IPS-18c (cell line): ENCODE measurements around the gene TSEN15.
A peak's percentile ranks its signal among the peaks of the same experiment; 100 is the strongest.
"Not testable (repeated sequence)": the region's sequence is repeated elsewhere in the genome, so short reads cannot be mapped to it uniquely, and the experiment has no call there.

Experiments
- H3K4me3 ChIP-seq: 2 replicates; pipeline ENCODE4 v1.7.0; 2013; ENCODE audit warnings: low read depth, mild to moderate bottlenecking, low read length, moderate library complexity; ENCODE audit not compliant: insufficient read depth
- H3K9me3 ChIP-seq: one replicate; pipeline ENCODE4 v1.6.1; 2013; ENCODE audit warnings: mild to moderate bottlenecking, low read length, moderate library complexity; ENCODE audit not compliant: control insufficient read depth, insufficient read depth

TSEN15 gene

GRCh38 chr1:184044603-184045376 lies 6.7 kb upstream of the TSEN15 start:
- Histone ChIP-seq H3K4me3 (no peak overlapping the region), H3K9me3 (no peaks in the 10 kb centered on the region)

GRCh38 chr1:184047541-184047940 lies 4.0 kb upstream of the TSEN15 start:
- not testable (repeated sequence) for H3K4me3 ChIP-seq, H3K9me3 ChIP-seq

- H3K4me3 ChIP-seq, result no peak overlapping the region
Observed at GRCh38 chr1:184048561-184049240, 2.8 kb upstream of the TSEN15 start.

GRCh38 chr1:184049291-184049690 lies 2.2 kb upstream of the TSEN15 start:
- Histone ChIP-seq H3K4me3 (no peak overlapping the region), H3K9me3 (no peaks in the 10 kb centered on the region)

More at GRCh38 chr1:184048561-184049240, 2.8 kb upstream of the TSEN15 start:
- H3K9me3 ChIP-seq, result no peaks in the 10 kb centered on the region

GRCh38 chr1:184049836-184050468 lies 1.6 kb upstream of the TSEN15 start:
- no peak overlapping the region for H3K4me3 ChIP-seq
- H3K9me3 ChIP-seq, result no peaks in the 10 kb centered on the region

GRCh38 chr1:184050636-184051035 lies 894 bp upstream of the TSEN15 start:
- H3K4me3 ChIP-seq, result peak overlapping the region; percentile 86; the same call in 1 of the 2 replicates
- H3K9me3 ChIP-seq, result no peaks in the 10 kb centered on the region

- H3K9me3 ChIP-seq, result no peaks in the 10 kb centered on the region
- H3K4me3 ChIP-seq, result peak overlapping the region; percentile 86
Observed at GRCh38 chr1:184051138-184051484, 419 bp upstream of the TSEN15 start.

- peak overlapping the region; percentile 86 for H3K4me3 ChIP-seq
- no peaks in the 10 kb centered on the region for H3K9me3 ChIP-seq
Observed at GRCh38 chr1:184052194-184052559, 647 bp downstream of the TSEN15 start.

- H3K9me3 ChIP-seq, result no peaks in the 10 kb centered on the region
Observed at GRCh38 chr1:184052750-184053149, 1.2 kb downstream of the TSEN15 start.

GRCh38 chr1:184053881-184054280 lies 2.4 kb downstream of the TSEN15 start:
- no peak overlapping the region for H3K4me3 ChIP-seq
- H3K9me3 ChIP-seq, result no peaks in the 10 kb centered on the region

More at GRCh38 chr1:184052750-184053149, 1.2 kb downstream of the TSEN15 start:
- peak overlapping the region; percentile 86; the same call in 1 of the 2 replicates for H3K4me3 ChIP-seq

- no peaks in the 10 kb centered on the region for H3K9me3 ChIP-seq
- H3K4me3 ChIP-seq, result no peak overlapping the region
Observed at GRCh38 chr1:184056921-184057555, 5.5 kb downstream of the TSEN15 start.

GRCh38 chr1:184059887-184060286 lies 8.4 kb downstream of the TSEN15 start:
- H3K4me3 ChIP-seq, result no peak overlapping the region
- no peaks in the 10 kb centered on the region for H3K9me3 ChIP-seq

- no peaks in the 10 kb centered on the region for H3K9me3 ChIP-seq
- H3K4me3 ChIP-seq, result no peak overlapping the region
Observed at GRCh38 chr1:184060316-184060715, 8.8 kb downstream of the TSEN15 start.

- no peaks in the 10 kb centered on the region for H3K9me3 ChIP-seq
- H3K4me3 ChIP-seq, result no peak overlapping the region
Observed at GRCh38 chr1:184061396-184062003, 10.0 kb downstream of the TSEN15 start.

- Histone ChIP-seq H3K4me3 (no peak overlapping the region), H3K9me3 (no peaks in the 10 kb centered on the region)
Observed at GRCh38 chr1:184062640-184063286, 11.2 kb downstream of the TSEN15 start.

GRCh38 chr1:184065559-184065958 lies 14.0 kb downstream of the TSEN15 start:
- Histone ChIP-seq H3K9me3 (no peaks in the 10 kb centered on the region), H3K4me3 (no peak overlapping the region)

- no peaks in the 10 kb centered on the region for H3K9me3 ChIP-seq
- H3K4me3 ChIP-seq, result no peak overlapping the region
Observed at GRCh38 chr1:184068354-184068753, 16.8 kb downstream of the TSEN15 start.
